CD4-positive, alpha-beta memory T cell (primary cell): ENCODE data around the gene PHACTR3. TPM values are rescaled to one million over a fixed set of nuclear protein-coding genes. Genes with fewer than 3 reads are reported as not detected.

ENCODE experiments used
- CTCF ChIA-PET: fragments of 350-600 bp; sonication (Branson Sonifier 250); formaldehyde crosslinking; loops from one replicate; lab custom pipeline; 2021; ENCODE audit warnings: inconsistent platforms; ENCODE audit not compliant: partially characterized antibody; lab: Charles Lee
- POLR2A ChIA-PET: fragments of 350-600 bp; sonication (Branson Sonifier 250); formaldehyde crosslinking; loops from one replicate; lab custom pipeline; 2021; ENCODE audit not compliant: partially characterized antibody; lab: Charles Lee
- DNase-seq, 5 donors: peaks; one replicate each; pipeline versions ENCODE4 v3.0.0 to v3.0.0-alpha.2; 2020 to 2022; ENCODE audit warnings: mixed read lengths in 1 of 5
- H3K27ac ChIP-seq: one replicate; pipeline ENCODE4 v1.7.0; 2013; ENCODE audit warnings: low read depth, low read length
- H3K27me3 ChIP-seq: 2 replicates; pipeline ENCODE4 v1.7.0; 2013; ENCODE audit warnings: mild to moderate bottlenecking, low read length, moderate library complexity; ENCODE audit not compliant: insufficient read depth
- H3K36me3 ChIP-seq: 2 replicates; pipeline ENCODE4 v1.7.0; 2013; ENCODE audit warnings: mild to moderate bottlenecking, low read length, moderate library complexity; ENCODE audit not compliant: insufficient read depth
- H3K4me1 ChIP-seq: 2 replicates; pipeline ENCODE4 v1.7.0; 2013; ENCODE audit warnings: mild to moderate bottlenecking, low read length, moderate library complexity; ENCODE audit not compliant: insufficient read depth
- H3K4me3 ChIP-seq, 2 donors: one replicate each; pipeline ENCODE4 v1.7.0; 2013; ENCODE audit warnings: low read length in 2 of 2, mild to moderate bottlenecking in 1 of 2
- H3K9me3 ChIP-seq, 2 donors: one replicate each; pipeline ENCODE4 v1.7.0; 2013; ENCODE audit warnings: low read length in 2 of 2, control low read depth in 1 of 2; ENCODE audit not compliant: control insufficient read depth in 1 of 2
- H3K27ac Mint-ChIP-seq, 7 donors: one replicate each; pipeline ENCODE4 v1.8.0; 2020 to 2021; ENCODE audit warnings: mixed read lengths in 7 of 7, mild to moderate bottlenecking in 6 of 7, inconsistent platforms in 3 of 7, moderate library complexity in 3 of 7
- H3K27me3 Mint-ChIP-seq, 2 donors: one replicate each; pipeline ENCODE4 v1.8.0; 2020 to 2021; ENCODE audit warnings: mixed read lengths in 2 of 2
- H3K36me3 Mint-ChIP-seq, 2 donors: one replicate each; pipeline ENCODE4 v1.8.0; 2020 to 2021; ENCODE audit warnings: mixed read lengths in 2 of 2, inconsistent platforms in 1 of 2, mild to moderate bottlenecking in 1 of 2
- H3K4me1 Mint-ChIP-seq, 4 donors: one replicate each; pipeline ENCODE4 v1.8.0; 2020 to 2021; ENCODE audit warnings: mixed read lengths in 4 of 4, mild to moderate bottlenecking in 1 of 4
- H3K4me3 Mint-ChIP-seq, 8 donors: one replicate each; pipeline ENCODE4 v1.8.0; 2020 to 2021; ENCODE audit warnings: mixed read lengths in 8 of 8, mild to moderate bottlenecking in 7 of 8, moderate library complexity in 6 of 8, inconsistent platforms in 3 of 8
- H3K9me3 Mint-ChIP-seq, 8 donors: one replicate each; pipeline ENCODE4 v1.8.0; 2020 to 2021; ENCODE audit warnings: mixed read lengths in 8 of 8, mild to moderate bottlenecking in 5 of 8, inconsistent platforms in 3 of 8, moderate library complexity in 1 of 8
- intact Hi-C: fragments of 100-400 bp; cut with micrococcal nuclease; formaldehyde crosslinking; loops from one replicate; pipeline ENCODE4 v1.15.1; 2023
- polyA plus RNA-seq, 2 donors: library from polyadenylated mRNA; unstranded; fragments of 300-500 nt; fragmentation: Illumina TruSeq; gene quantifications; one replicate each; pipeline ENCODE4 v1.2.3, GENCODE V29; 2021
- total RNA-seq, 2 experiments: library from RNA; stranded (reverse); gene quantifications; one replicate each; pipeline ENCODE4 v1.2.3, GENCODE V29; 2021

Gene PHACTR3
- total and polyA plus RNA-seq, 4 experiments from 2014 or later, result not detected

DNA sequence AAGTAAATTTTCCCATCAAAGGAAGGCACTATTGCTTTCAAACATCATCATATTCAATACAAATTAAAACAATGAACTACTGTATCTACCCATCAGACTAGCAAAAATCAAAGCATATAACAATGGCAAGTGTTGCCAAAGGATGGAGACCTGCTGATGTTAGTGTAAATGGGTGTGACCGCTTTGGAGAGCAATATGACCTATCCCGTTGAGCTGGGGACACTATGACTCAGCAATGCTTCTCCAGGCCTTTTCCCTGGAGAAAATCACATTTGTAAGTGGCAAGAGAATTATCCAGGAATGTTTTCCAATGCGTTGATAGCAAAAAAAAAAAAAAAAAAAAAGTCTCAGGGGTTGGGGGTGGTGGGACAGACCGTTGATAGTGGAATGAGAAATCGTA lies 46.1 kb downstream of the PHACTR3 start:
- no peaks in the 10 kb centered on the region for H3K36me3 ChIP-seq
- H3K4me1 ChIP-seq, result no peaks in the 10 kb centered on the region
- H3K27ac ChIP-seq, result no peak overlapping the region
- no peaks in the 10 kb centered on the region for H3K9me3 ChIP-seq
- H3K27ac Mint-ChIP-seq, result no peak overlapping the region
- H3K27me3 Mint-ChIP-seq, result peaks cover 3% of the 10 kb centered on the region in 2 donors
- no peak overlapping the region for H3K4me3 Mint-ChIP-seq
- ChIA-PET POLR2A (no interaction called here), CTCF (no interaction called here)
- intact Hi-C loops, result no loop called here
- no peaks in the 10 kb centered on the region for H3K27me3 ChIP-seq
- no peak for DNase-seq
- H3K4me3 ChIP-seq, result no peak overlapping the region
- no peaks in the 10 kb centered on the region for H3K36me3 Mint-ChIP-seq
- peaks cover 0 to 8% (median 0%) of the 10 kb centered on the region in 8 donors for H3K9me3 Mint-ChIP-seq
- no peaks in the 10 kb centered on the region for H3K4me1 Mint-ChIP-seq

DNA sequence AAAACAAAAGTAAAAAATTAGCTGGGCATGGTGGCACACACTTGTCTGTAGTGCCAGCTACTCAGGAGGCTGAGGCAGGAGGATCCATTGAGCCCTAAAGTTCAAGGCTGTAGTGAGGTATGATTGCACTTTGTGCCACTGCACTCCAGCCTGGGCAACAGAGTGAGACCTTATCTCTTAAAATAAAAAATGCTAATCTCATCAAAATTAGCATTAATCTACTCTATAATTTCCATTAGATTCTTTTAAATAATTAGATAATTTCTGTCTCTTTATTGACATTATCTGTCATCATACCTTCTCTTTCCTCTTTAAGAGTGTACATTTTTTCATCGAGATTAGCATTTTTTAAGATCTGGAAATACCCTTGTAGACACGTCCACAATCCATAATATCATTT lies 48.0 kb downstream of the PHACTR3 start:
- Mint-ChIP-seq H3K36me3 (no peaks in the 10 kb centered on the region), H3K27ac (no peak overlapping the region), H3K9me3 (peaks cover 0 to 13% (median 5%) of the 10 kb centered on the region in 8 donors), H3K4me1 (no peaks in the 10 kb centered on the region), H3K4me3 (no peak overlapping the region), H3K27me3 (peaks cover 3% of the 10 kb centered on the region in 2 donors)
- Histone ChIP-seq H3K27me3 (no peaks in the 10 kb centered on the region), H3K4me3 (no peak overlapping the region), H3K36me3 (no peaks in the 10 kb centered on the region), H3K9me3 (peaks cover 0 to under 1% of the 10 kb centered on the region in 2 donors), H3K4me1 (no peaks in the 10 kb centered on the region), H3K27ac (no peak overlapping the region)
- no peak for DNase-seq
- intact Hi-C loops, result no loop called here
- POLR2A ChIA-PET, result no interaction called here
- CTCF ChIA-PET, result no interaction called here

DNA sequence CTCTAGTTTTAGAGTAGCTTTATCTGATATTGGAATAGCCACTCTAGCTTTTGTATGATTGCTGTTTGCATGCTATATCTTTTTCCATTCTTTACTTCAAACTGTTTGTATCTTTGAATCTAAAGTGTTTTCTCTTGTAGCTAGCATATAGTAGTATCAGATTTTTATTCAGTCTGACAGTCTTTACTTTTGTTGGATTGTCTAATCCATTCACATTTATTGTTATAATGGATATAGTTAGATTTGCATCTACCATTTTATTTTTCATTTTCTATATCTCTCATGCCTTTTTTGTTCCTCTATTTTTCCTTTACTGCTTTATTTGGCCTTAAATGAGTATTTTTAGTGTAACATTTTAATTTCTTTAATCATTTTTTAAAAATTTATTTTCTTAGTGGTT lies 52.1 kb downstream of the PHACTR3 start:
- H3K9me3 Mint-ChIP-seq, result peaks cover 3 to 45% (median 25%) of the 10 kb centered on the region in 8 donors
- Histone ChIP-seq H3K4me1 (no peaks in the 10 kb centered on the region), H3K36me3 (no peaks in the 10 kb centered on the region), H3K9me3 (peaks cover 0 to 4% of the 10 kb centered on the region in 2 donors), H3K27me3 (no peaks in the 10 kb centered on the region), H3K27ac (no peak overlapping the region), H3K4me3 (no peak overlapping the region)
- no peak overlapping the region for H3K27ac Mint-ChIP-seq
- peaks cover 0 to 3% of the 10 kb centered on the region in 2 donors for H3K27me3 Mint-ChIP-seq
- no peak for DNase-seq
- CTCF ChIA-PET, result no interaction called here
- POLR2A ChIA-PET, result no interaction called here
- intact Hi-C loops, result no loop called here
- no peak overlapping the region for H3K4me3 Mint-ChIP-seq
- peaks cover 0 to 5% of the 10 kb centered on the region in 2 donors for H3K36me3 Mint-ChIP-seq
- H3K4me1 Mint-ChIP-seq, result no peaks in the 10 kb centered on the region

DNA sequence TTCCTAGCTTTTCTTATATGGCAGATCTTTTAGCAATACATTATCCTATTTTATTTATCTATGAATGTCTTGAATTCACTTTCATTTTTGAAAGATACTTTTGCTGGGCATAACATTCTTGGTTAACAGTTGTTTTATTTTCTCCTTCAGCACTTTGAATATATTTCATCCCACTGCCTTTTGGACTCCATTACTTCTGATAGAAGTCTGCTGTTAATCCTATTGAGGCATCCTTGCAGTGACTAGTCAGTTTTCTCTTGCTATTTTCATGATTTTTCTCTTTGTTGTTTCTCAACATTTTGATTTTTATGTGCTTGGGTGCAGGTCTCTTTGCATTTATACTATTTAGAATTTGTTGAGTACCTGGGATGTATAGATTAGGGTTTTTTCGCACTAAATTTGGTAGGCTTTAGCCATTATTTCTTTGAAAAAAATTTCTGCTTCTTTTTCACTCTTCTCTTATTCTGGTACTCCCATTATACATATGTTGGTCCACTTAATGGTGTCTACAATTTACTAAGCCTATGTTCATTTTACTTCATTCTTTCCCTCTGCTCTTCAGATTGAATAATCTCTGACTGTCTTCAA lies 53.2 kb downstream of the PHACTR3 start:
- H3K36me3 ChIP-seq, result no peaks in the 10 kb centered on the region

GRCh38 chr20:59660471-59660870 lies 56.1 kb downstream of the PHACTR3 start:
- H3K9me3 Mint-ChIP-seq, result peaks cover 3 to 49% (median 27%) of the 10 kb centered on the region in 8 donors
- DNase-seq, result no peak
- H3K27ac ChIP-seq, result no peak overlapping the region
- H3K27me3 ChIP-seq, result no peaks in the 10 kb centered on the region
- no peak overlapping the region for H3K4me3 Mint-ChIP-seq
- no peak overlapping the region for H3K27ac Mint-ChIP-seq
- H3K36me3 Mint-ChIP-seq, result peaks cover 0 to 5% of the 10 kb centered on the region in 2 donors
- H3K27me3 Mint-ChIP-seq, result peaks cover 12 to 14% of the 10 kb centered on the region in 2 donors
- POLR2A ChIA-PET, result no interaction called here
- H3K4me3 ChIP-seq, result no peak overlapping the region
- no peaks in the 10 kb centered on the region for H3K4me1 Mint-ChIP-seq
- CTCF ChIA-PET, result no interaction called here
- H3K9me3 ChIP-seq, result peaks cover 0 to 4% of the 10 kb centered on the region in 2 donors
- no peaks in the 10 kb centered on the region for H3K4me1 ChIP-seq
- no peaks in the 10 kb centered on the region for H3K36me3 ChIP-seq
- intact Hi-C loops, result no loop called here

More for the DNA sequence above, 53.2 kb downstream of the PHACTR3 start:
- DNase-seq, result no peak
- Histone ChIP-seq H3K27me3 (no peaks in the 10 kb centered on the region), H3K9me3 (peaks cover 0 to 4% of the 10 kb centered on the region in 2 donors), H3K4me1 (no peaks in the 10 kb centered on the region), H3K4me3 (no peak overlapping the region), H3K27ac (no peak overlapping the region)
- intact Hi-C loops, result no loop called here
- Mint-ChIP-seq H3K9me3 (peaks cover 3 to 49% (median 26%) of the 10 kb centered on the region in 8 donors), H3K36me3 (peaks cover 0 to 5% of the 10 kb centered on the region in 2 donors), H3K27ac (no peak overlapping the region), H3K4me3 (no peak overlapping the region), H3K4me1 (no peaks in the 10 kb centered on the region), H3K27me3 (peaks cover 4 to 6% of the 10 kb centered on the region in 2 donors)
- CTCF ChIA-PET, result no interaction called here
- POLR2A ChIA-PET, result no interaction called here

- H3K27me3 ChIP-seq, result no peaks in the 10 kb centered on the region
- Mint-ChIP-seq H3K4me3 (no peak overlapping the region), H3K27ac (no peak overlapping the region), H3K9me3 (peaks cover 3 to 45% (median 26%) of the 10 kb centered on the region in 8 donors), H3K4me1 (no peaks in the 10 kb centered on the region), H3K27me3 (peaks cover 15 to 18% of the 10 kb centered on the region in 2 donors), H3K36me3 (peaks cover 0 to 5% of the 10 kb centered on the region in 2 donors)
- ChIA-PET POLR2A (no interaction called here), CTCF (no interaction called here)
- peaks cover 0 to 4% of the 10 kb centered on the region in 2 donors for H3K9me3 ChIP-seq
- no peaks in the 10 kb centered on the region for H3K36me3 ChIP-seq
- no peak overlapping the region for H3K4me3 ChIP-seq
- no peak overlapping the region for H3K27ac ChIP-seq
- no peak for DNase-seq
- intact Hi-C loops, result no loop called here
- H3K4me1 ChIP-seq, result no peaks in the 10 kb centered on the region
Observed at GRCh38 chr20:59661153-59661552, 56.8 kb downstream of the PHACTR3 start.

- no peaks in the 10 kb centered on the region for H3K36me3 ChIP-seq
- intact Hi-C loops, result no loop called here
- no peaks in the 10 kb centered on the region for H3K4me1 ChIP-seq
- Mint-ChIP-seq H3K4me1 (no peaks in the 10 kb centered on the region), H3K27ac (no peak overlapping the region), H3K9me3 (peaks cover 3 to 41% (median 26%) of the 10 kb centered on the region in 8 donors), H3K4me3 (no peak overlapping the region), H3K36me3 (peaks cover 0 to 5% of the 10 kb centered on the region in 2 donors), H3K27me3 (peaks cover 17 to 18% of the 10 kb centered on the region in 2 donors)
- ChIA-PET POLR2A (no interaction called here), CTCF (no interaction called here)
- H3K9me3 ChIP-seq, result peaks cover 0 to 4% of the 10 kb centered on the region in 2 donors
- H3K27me3 ChIP-seq, result no peaks in the 10 kb centered on the region
- no peak for DNase-seq
- no peak overlapping the region for H3K27ac ChIP-seq
- no peak overlapping the region for H3K4me3 ChIP-seq
Observed at GRCh38 chr20:59661621-59662020, 57.3 kb downstream of the PHACTR3 start.
